GM18505 (cell line): ENCODE measurements around the gene CA11.

Experiments
- ATAC-seq: cut with Tn5 transposase; IDR thresholded peaks from one replicate; pipeline ENCODE4 v1.9.1; 2021; ENCODE audit not compliant: unreplicated experiment
- POLR2A ChIP-seq: IDR thresholded peaks from 4 replicates; pipeline ENCODE4 v1.6.1; 2011; ENCODE audit warnings: borderline replicate concordance; ENCODE audit not compliant: insufficient read depth, insufficient read length; ENCODE audit errors: extremely low read depth

Gene CA11

DNA sequence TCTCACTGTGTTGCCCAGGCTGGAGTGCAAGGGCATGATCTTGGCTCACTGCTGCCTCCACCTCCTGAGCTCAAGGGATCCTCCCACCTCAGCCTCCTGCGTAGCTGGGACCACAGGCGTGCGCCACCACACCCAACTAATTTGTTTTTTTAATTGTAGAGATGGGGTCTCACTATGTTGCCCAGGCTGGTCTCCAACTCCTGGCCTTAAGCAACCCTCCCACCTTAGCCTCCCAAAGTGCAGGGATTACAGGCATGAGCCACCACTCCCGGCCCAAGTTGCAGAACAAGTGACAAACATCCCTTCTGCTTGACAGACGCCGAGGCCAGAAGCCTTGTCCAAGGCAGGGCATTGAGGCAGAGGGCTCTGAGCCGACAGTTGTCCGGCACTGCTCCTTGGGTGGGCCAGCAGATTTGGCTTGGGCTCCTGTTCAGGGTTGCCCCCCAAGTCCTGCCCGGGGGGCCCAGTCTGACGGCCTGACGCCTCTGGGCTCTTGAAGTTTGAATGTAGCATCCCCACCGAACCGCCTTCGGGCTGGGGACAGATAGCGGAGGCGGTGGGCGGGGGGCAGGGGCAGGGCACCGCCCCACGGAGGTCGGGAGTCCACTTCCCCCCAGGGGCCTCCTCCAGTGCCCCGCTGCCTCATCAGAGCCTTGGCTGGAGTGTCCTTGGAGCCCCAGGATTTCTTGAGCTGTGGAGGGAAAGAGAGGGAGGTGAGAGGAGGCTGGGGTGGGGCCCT lies 45.1 kb downstream of the CA11 start:
- ATAC-seq = no peak
- no peak for TF ChIP-seq POLR2A

DNA sequence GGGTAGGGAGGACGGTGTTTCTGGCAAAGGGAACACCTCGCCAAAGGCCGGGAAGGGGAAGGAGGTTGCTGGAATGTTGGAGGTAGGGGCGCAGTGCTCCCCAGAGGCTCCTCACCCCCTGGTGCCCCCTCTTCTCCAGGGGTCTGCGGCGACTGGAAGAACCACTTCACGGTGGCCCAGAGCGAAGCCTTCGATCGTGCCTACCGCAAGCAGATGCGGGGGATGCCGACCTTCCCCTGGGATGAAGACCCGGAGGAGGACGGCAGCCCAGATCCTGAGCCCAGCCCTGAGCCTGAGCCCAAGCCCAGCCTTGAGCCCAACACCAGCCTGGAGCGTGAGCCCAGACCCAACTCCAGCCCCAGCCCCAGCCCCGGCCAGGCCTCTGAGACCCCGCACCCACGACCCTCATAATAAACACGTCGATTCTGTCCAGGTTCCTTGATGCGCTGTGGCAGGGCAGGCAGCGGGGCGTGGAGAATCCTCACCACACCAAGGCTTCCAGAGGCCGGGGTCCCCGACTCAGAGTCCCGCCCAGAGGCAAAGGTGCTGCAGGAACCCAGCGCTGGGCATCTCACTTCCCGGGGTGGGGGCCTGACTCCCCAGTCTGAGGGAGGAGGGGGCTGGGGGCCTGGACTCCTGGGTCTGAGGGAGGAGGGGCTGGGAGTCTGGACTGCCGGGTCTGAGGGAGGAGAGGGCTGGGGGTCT lies 46.8 kb downstream of the CA11 start:
- no peak for ATAC-seq
- TF ChIP-seq POLR2A = no peak

DNA sequence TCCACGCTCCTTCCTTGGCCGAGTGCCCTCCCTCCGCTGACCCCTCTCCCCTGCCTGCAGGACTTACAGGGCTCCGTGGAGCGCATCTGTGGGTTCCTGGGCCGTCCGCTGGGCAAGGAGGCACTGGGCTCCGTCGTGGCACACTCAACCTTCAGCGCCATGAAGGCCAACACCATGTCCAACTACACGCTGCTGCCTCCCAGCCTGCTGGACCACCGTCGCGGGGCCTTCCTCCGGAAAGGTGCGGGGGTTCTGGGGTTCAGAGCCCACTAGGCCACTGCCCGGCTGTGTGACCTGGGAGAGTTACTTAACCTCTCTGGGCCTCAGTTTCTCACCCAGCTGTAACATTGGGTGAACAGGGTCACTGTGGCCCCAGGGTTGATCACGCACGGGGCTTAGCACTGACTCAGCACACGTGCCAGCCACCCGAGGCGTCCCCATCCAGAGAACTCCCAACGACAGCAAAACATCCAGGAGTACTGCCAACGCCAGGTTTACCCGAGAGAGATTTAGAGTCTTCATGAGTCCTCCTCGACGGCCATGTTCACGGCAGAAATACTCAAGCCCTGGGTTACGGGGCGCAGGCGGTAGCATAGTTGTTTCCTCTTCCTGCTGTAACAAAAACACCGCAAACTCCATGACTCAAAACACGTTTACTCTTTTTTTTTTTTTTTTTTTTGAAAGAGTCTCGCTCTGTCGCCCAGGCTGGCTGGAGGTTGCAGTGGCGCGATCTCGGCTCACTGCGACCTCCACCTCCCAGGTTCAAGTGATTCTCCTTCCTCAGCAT lies 49.1 kb downstream of the CA11 start:
- no peak for ATAC-seq
- TF ChIP-seq POLR2A = peak; percentile 32

DNA sequence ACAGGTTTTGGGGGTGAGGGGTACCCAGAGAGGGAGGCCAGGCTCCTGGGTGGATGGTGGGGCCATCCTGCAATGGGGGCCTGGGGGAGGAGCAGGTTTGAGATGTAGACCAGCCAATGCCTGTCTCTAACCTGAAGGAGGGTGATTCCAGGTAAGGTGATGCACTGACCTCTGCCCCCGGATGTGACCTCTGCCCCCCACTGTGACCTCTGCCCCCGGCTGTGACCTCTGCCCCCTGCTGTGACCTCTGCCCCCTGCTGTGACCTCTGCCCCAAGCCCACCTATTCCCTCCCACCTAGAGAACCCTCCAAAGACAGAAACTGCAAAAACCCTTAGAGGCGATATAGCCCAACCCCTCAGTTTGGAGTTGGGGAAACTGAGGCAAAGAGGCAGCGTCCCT lies 49.8 kb downstream of the CA11 start:
- TF ChIP-seq POLR2A = no peak
- ATAC-seq = no peak

DNA sequence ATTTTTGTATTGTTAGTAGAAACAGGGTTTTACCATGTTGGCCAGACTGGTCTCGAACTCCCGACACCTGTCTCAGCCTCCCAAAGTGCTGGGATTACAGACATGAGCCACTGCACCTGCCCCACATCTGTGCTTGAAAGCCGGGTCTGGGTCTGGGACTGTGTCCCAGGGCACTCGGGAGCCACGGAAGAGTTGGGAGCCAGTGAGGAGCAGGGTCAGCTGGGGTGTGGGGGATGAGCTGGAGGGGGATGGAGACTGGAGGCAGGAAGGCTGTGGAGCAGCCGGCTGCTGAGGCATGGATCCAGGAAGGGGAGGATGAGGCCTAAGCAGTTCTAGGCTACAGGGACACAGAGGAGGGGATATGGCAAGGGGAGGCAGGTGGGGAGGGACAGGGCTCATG lies 50.2 kb downstream of the CA11 start:
- no peak for TF ChIP-seq POLR2A
- ATAC-seq = no peak

DNA sequence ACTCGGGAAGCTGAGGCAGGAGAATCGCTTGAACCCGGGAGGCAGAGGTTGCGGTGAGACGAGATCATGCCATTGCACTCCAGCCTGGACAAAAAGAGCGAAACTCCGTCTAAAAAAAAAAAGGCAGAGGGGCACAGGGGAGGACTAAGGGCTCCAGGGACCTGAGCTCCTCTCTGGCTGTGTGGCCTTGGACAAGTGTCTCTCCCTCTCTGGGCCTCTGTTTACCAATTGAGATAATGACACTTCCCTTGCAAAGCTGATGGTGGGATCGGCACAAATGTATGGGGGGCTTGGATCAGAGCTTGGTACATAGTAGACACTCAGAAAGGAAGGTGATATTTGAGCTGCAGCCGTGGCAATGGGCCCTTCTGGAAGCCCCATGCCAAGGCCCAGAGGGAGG lies 50.8 kb downstream of the CA11 start:
- ATAC-seq = no peak
- no peak for TF ChIP-seq POLR2A

DNA sequence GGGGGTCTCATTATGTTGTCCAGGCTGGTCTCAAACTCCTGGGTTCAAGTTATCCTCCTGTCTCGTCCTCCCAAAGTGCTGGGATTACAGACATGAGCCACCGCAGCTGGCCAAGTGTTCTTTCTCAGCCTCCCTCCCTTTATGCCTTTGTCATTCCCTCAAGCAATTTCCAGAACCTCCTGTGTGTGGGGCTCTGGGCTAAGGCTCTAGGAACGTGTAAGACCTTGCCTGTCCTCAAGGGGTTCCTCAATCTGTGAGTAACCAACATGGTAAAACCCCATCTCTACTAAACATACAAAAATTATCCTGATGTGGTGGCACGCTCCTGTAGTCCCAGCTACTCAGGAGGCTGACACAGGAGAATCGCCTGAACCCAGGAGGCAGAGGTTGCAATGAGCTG lies 55.0 kb downstream of the CA11 start:
- no peak for TF ChIP-seq POLR2A
- no peak for ATAC-seq

DNA sequence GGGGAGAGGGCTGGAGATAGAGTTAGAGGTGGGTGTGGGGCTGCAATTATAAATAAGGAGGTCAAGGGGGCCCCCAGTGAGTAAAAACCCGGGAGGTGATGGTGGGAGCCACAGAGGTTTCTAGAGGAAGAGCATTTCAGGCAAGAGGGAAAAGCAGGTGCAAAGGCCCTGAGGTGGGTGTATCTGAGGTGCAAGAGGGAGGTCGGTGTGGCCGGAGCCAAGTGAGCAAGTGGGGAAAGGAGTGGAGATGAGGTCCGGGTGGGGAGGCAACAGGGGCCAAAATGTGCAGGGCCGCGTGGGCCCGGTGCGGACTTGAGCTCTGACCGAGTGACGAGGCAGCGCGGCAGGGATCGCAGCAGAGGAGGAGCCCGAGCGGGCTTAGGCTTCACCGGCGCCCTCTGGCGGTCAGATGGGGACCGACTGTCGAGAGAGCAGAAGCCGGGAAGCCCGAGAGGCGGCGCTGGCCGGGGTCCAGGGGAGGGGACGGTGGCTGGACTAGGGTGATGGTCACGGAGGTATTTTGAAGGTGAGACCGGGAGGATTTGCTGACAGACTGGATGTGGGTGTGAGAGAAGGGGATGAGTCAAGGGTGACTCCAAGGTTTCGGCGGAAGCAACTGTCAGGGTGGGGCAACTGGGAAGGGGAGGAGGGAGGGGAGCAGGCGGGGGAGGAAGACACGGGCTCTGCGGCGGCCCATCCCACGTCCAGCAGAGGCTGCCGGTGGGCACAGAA lies 57.2 kb downstream of the CA11 start:
- no peak for ATAC-seq
- no peak for TF ChIP-seq POLR2A
